ENCODE results near the gene TMEM184A. TPM values are rescaled to one million over a fixed set of nuclear protein-coding genes. Genes with fewer than 3 reads are reported as not detected.

TMEM184A gene
- total and polyA plus RNA-seq, 2 experiments from 2014 or later: 0.18 to 0.66 TPM

- Histone ChIP-seq H4K20me1 (replicated peaks; ENCODE audit: insufficient read depth) (no peaks in the 10 kb centered on the region), H3K9me2 (ENCODE audit: insufficient read depth) (no peaks in the 10 kb centered on the region), H3K27ac (ENCODE audit: low read depth) (no peak overlapping the region), H3K4me1 (ENCODE audit: insufficient read depth) (no peaks in the 10 kb centered on the region), H3K36me3 (ENCODE audit: insufficient read depth) (no peaks in the 10 kb centered on the region), H3F3A (replicated peaks; ENCODE audit: low read depth) (no peaks in the 10 kb centered on the region), H3K27me3 (ENCODE audit: insufficient read depth) (no peaks in the 10 kb centered on the region), H3K4me2 (no peak overlapping the region), H3K4me3 (no peak overlapping the region), H2AFZ (no peak overlapping the region), H3K79me2 (replicated peaks; ENCODE audit: insufficient read depth) (no peaks in the 10 kb centered on the region)
- no peaks in the 10 kb centered on the region for H3K9me3 Mint-ChIP-seq
- peaks cover 3% of the 10 kb centered on the region for H3K27me3 Mint-ChIP-seq (ENCODE audit: insufficient read depth, low read depth, poor library complexity)
- no peak overlapping the region for H3K27ac Mint-ChIP-seq
- DNase-seq (ENCODE audit: low spot score): no peak
- no peak overlapping the region for H3K4me3 Mint-ChIP-seq
- TF ChIP-seq CTCF (conservative IDR thresholded peaks at IDR 0.05; ENCODE audit: low read depth in 2 of 2) (no peak), NANOG (IDR thresholded peaks at IDR 0.05; ENCODE audit: borderline replicate concordance) (no peak), ZNF331 (CRISPR knock-in tag; IDR thresholded peaks at IDR 0.05; ENCODE audit: low read depth) (no peak), STAT1 (IDR thresholded peaks at IDR 0.05; ENCODE audit: unreplicated experiment) (no peak), EZH2phosphoT487 (IDR thresholded peaks at IDR 0.05; ENCODE audit: unreplicated experiment) (no peak), JUNB (IDR thresholded peaks at IDR 0.05; ENCODE audit: unreplicated experiment) (no peak)
- ATAC-seq: no peak
- H3K4me1 Mint-ChIP-seq: peaks cover 2% of the 10 kb centered on the region; the same call in 1 of the 3 replicates
- no peaks in the 10 kb centered on the region for H3K36me3 Mint-ChIP-seq (ENCODE audit: low read depth)
These were observed 6.5 kb downstream of the TMEM184A start for GRCh38 chr7:1549357-1550004.

GRCh38 chr7:1548944-1549343, 7.1 kb downstream of the TMEM184A start:
- H3K4me2 ChIP-seq: no peak overlapping the region
- no peak overlapping the region for H2AFZ ChIP-seq
- Mint-ChIP-seq H3K9me3 (no peaks in the 10 kb centered on the region), H3K27ac (no peak overlapping the region; the same call in 1 of the 2 replicates), H3K4me1 (peaks cover 2% of the 10 kb centered on the region; the same call in 1 of the 3 replicates), H3K4me3 (no peak overlapping the region), H3K27me3 (ENCODE audit: insufficient read depth, low read depth, poor library complexity) (peaks cover 2% of the 10 kb centered on the region), H3K36me3 (ENCODE audit: low read depth) (no peaks in the 10 kb centered on the region)
- no peaks in the 10 kb centered on the region for H3K36me3 ChIP-seq (ENCODE audit: insufficient read depth)
- H3F3A ChIP-seq (replicated peaks; ENCODE audit: low read depth): no peaks in the 10 kb centered on the region
- H3K27ac ChIP-seq (ENCODE audit: low read depth): no peak overlapping the region
- ATAC-seq (no peak), DNase-seq (ENCODE audit: low spot score) (no peak)
- H4K20me1 ChIP-seq (replicated peaks; ENCODE audit: insufficient read depth): no peaks in the 10 kb centered on the region
- no peaks in the 10 kb centered on the region for H3K27me3 ChIP-seq (ENCODE audit: insufficient read depth)
- H3K4me3 ChIP-seq: no peak overlapping the region
- H3K4me1 ChIP-seq (ENCODE audit: insufficient read depth): no peaks in the 10 kb centered on the region
- no peaks in the 10 kb centered on the region for H3K79me2 ChIP-seq (replicated peaks; ENCODE audit: insufficient read depth)
- no peaks in the 10 kb centered on the region for H3K9me2 ChIP-seq (ENCODE audit: insufficient read depth)
- no peak for TF ChIP-seq ETS1 (IDR thresholded peaks at IDR 0.05)
- TF ChIP-seq ZNF114 (CRISPR knock-in tag; IDR thresholded peaks at IDR 0.05): no peak
- no peak for TF ChIP-seq ZNF462 (CRISPR knock-in tag; IDR thresholded peaks at IDR 0.05)
- no peak for TF ChIP-seq STAT1 (IDR thresholded peaks at IDR 0.05; ENCODE audit: unreplicated experiment)
- no peak for TF ChIP-seq NANOG (IDR thresholded peaks at IDR 0.05; ENCODE audit: borderline replicate concordance)
- no peak for TF ChIP-seq EZH2 (IDR thresholded peaks at IDR 0.05; ENCODE audit: low read depth, unreplicated experiment)
- no peak for TF ChIP-seq JUNB (IDR thresholded peaks at IDR 0.05; ENCODE audit: unreplicated experiment)
- no peak for TF ChIP-seq ZNF331 (CRISPR knock-in tag; IDR thresholded peaks at IDR 0.05; ENCODE audit: low read depth)
- no peak for TF ChIP-seq POLR2AphosphoS5 (IDR thresholded peaks at IDR 0.05; ENCODE audit: low read depth)
